DOHH2 (cell line): ENCODE data around the gene SESN1.

ENCODE experiments used
- CTCF ChIP-seq: fragments of 200-600 bp; sonication (generic); IDR thresholded peaks from one replicate; pipeline ENCODE4 v1.5.1; 2014; ENCODE audit warnings: antibody characterized with exemption, mild to moderate bottlenecking, low read depth, low read length; ENCODE audit not compliant: poor library complexity, severe bottlenecking
- EZH2phosphoT487 ChIP-seq: fragments of 200-600 bp; sonication (generic); IDR thresholded peaks from 2 replicates; pipeline ENCODE4 v1.6.1; 2017; ENCODE audit warnings: borderline replicate concordance, mild to moderate bottlenecking, antibody characterized with exemption, low read length, moderate library complexity, mixed read lengths

- TF ChIP-seq CTCF (no peak), EZH2phosphoT487 (no peak)
Observed at GRCh38 chr6:109124219-109124618, 29.6 kb upstream of the SESN1 start.
